H1 (cell line): Measurements from ENCODE around the gene SERTAD2. TPM values are rescaled to one million over a fixed set of nuclear protein-coding genes. Genes with fewer than 3 reads are reported as not detected.

Source experiments
- CTCF ChIA-PET: fragments of 300-600 bp; sonication (Branson Sonifier 250); formaldehyde crosslinking; loops from one replicate; lab custom pipeline; 2021; ENCODE audit not compliant: partially characterized antibody; lab: Charles Lee
- POLR2A ChIA-PET: fragments of 300-600 bp; sonication (Branson Sonifier 250); formaldehyde crosslinking; loops from one replicate; lab custom pipeline; 2021; ENCODE audit warnings: inconsistent platforms; ENCODE audit not compliant: partially characterized antibody; lab: Charles Lee
- DNase-seq, 2 experiments: peaks; one replicate each; pipeline versions ENCODE4 v3.0.0 to v3.0.0-alpha.2; 2010 to 2022; ENCODE audit warnings: low spot score in 2 of 2, low read depth in 1 of 2, mixed read lengths in 1 of 2
- FAIRE-seq: peaks from 2 replicates; lab custom pipeline; 2011; peaks lifted over from hg19 to GRCh38; lab: Jason Lieb, UNC
- H2AFZ ChIP-seq: 2 replicates; pipeline ENCODE4 v1.8.1; 2012; ENCODE audit warnings: low read length, inconsistent platforms
- H2AK5ac ChIP-seq: 2 replicates; pipeline ENCODE4 v1.6.1; 2013; ENCODE audit warnings: low read depth, low read length
- H2BK120ac ChIP-seq: replicated peaks from 2 replicates; pipeline ENCODE3; 2013; ENCODE audit warnings: low read depth, low read length, inconsistent platforms
- H2BK12ac ChIP-seq: 2 replicates; pipeline ENCODE4 v1.6.1; 2013; ENCODE audit warnings: low read depth, low read length
- H2BK15ac ChIP-seq: 2 replicates; pipeline ENCODE4 v1.6.1; 2013; ENCODE audit warnings: low read length
- H2BK20ac ChIP-seq: 2 replicates; pipeline ENCODE4 v1.6.1; 2013; ENCODE audit warnings: low read length
- H2BK5ac ChIP-seq: 2 replicates; pipeline ENCODE4 v1.6.1; 2013; ENCODE audit warnings: low read depth, low read length
- H3K14ac ChIP-seq: 2 replicates; pipeline ENCODE4 v1.6.1; 2013; ENCODE audit warnings: inconsistent platforms; ENCODE audit not compliant: insufficient read length
- H3K18ac ChIP-seq: 2 replicates; pipeline ENCODE4 v1.6.1; 2013; ENCODE audit warnings: low read length; ENCODE audit errors: extremely low read depth
- H3K23ac ChIP-seq: 2 replicates; pipeline ENCODE4 v1.6.1; 2013; ENCODE audit warnings: inconsistent platforms; ENCODE audit not compliant: insufficient read length
- H3K23me2 ChIP-seq: 2 replicates; pipeline ENCODE4 v1.6.1; 2013; ENCODE audit warnings: low read depth, low read length
- H3K27ac ChIP-seq: 2 replicates; pipeline ENCODE4 v1.6.1; 2011; ENCODE audit warnings: low read depth, low read length, inconsistent platforms
- H3K27me3 ChIP-seq, 4 experiments: replicated peaks in 1 of 4; 1 replicate in 1 of 4; 2 replicates in 3 of 4; pipeline versions ENCODE4 v1.6.1 to v1.8.1; 2011 to 2013; ENCODE audit warnings: low read length in 3 of 4, mild to moderate bottlenecking in 3 of 4, inconsistent platforms in 2 of 4, mixed read lengths in 2 of 4, moderate library complexity in 1 of 4; ENCODE audit not compliant: control insufficient read depth in 3 of 4, insufficient read depth in 3 of 4; ENCODE audit errors: extremely low read depth in 1 of 4
- H3K36me3 ChIP-seq, 4 experiments: 2 replicates each; pipeline versions ENCODE4 v1.6.1 to v1.8.1; 2011 to 2013; ENCODE audit warnings: mild to moderate bottlenecking in 4 of 4, low read length in 3 of 4, moderate library complexity in 2 of 4, control low read depth in 1 of 4, inconsistent platforms in 1 of 4; ENCODE audit not compliant: insufficient read depth in 4 of 4, control insufficient read depth in 2 of 4
- H3K4ac ChIP-seq: replicated peaks from 2 replicates; pipeline ENCODE3; 2013; ENCODE audit warnings: low read length, low read depth, mixed read lengths, inconsistent platforms; ENCODE audit not compliant: insufficient read length
- H3K4me1 ChIP-seq, 4 experiments: replicated peaks in 1 of 4; 1 replicate in 1 of 4; 2 replicates in 3 of 4; pipeline versions ENCODE4 v1.6.1 to v1.8.1; 2011 to 2013; ENCODE audit warnings: low read length in 3 of 4, inconsistent platforms in 2 of 4, mixed read lengths in 1 of 4; ENCODE audit not compliant: insufficient read depth in 4 of 4, control insufficient read depth in 3 of 4
- H3K4me2 ChIP-seq, 2 experiments: 2 replicates each; pipeline versions ENCODE4 v1.6.1 to v1.8.1; 2011 to 2013; ENCODE audit warnings: low read depth in 2 of 2, low read length in 2 of 2, control low read depth in 1 of 2, inconsistent platforms in 1 of 2, mild to moderate bottlenecking in 1 of 2; ENCODE audit not compliant: insufficient read depth in 1 of 2
- H3K4me3 ChIP-seq, 4 experiments: fragments of 200-600, 300-600 bp in 1 of 4; sonication (generic), shearing (Covaris generic), sonication (Bioruptor Twin) in 1 of 4; 2 replicates each; pipeline versions ENCODE4 v1.5.1 to v1.8.1; 2011 to 2016; ENCODE audit warnings: low read length in 4 of 4, low read depth in 3 of 4, control low read depth in 2 of 4, inconsistent platforms in 2 of 4, mild to moderate bottlenecking in 2 of 4, mixed read lengths in 1 of 4, moderate library complexity in 1 of 4; ENCODE audit not compliant: insufficient read depth in 2 of 4; ENCODE audit errors: extremely low read depth in 1 of 4
- H3K56ac ChIP-seq: replicated peaks from 2 replicates; pipeline ENCODE3; 2013; ENCODE audit warnings: low read depth, mild to moderate bottlenecking, mixed read lengths, low read length, inconsistent platforms; ENCODE audit not compliant: insufficient read length
- H3K79me1 ChIP-seq: 2 replicates; pipeline ENCODE4 v1.6.1; 2013; ENCODE audit warnings: low read depth, low read length, control low read depth
- H3K79me2 ChIP-seq, 2 experiments: 2 replicates each; pipeline versions ENCODE4 v1.6.1 to v1.8.1; 2012 to 2013; ENCODE audit warnings: low read length in 2 of 2, mild to moderate bottlenecking in 2 of 2, inconsistent platforms in 1 of 2; ENCODE audit not compliant: insufficient read depth in 2 of 2, control insufficient read depth in 1 of 2
- H3K9ac ChIP-seq, 4 experiments: replicated peaks in 1 of 4; 1 replicate in 1 of 4; 2 replicates in 3 of 4; pipeline versions ENCODE4 v1.6.1 to v1.8.1; 2011 to 2013; ENCODE audit warnings: low read depth in 3 of 4, low read length in 3 of 4, control low read depth in 2 of 4, mild to moderate bottlenecking in 2 of 4, moderate library complexity in 2 of 4, inconsistent platforms in 1 of 4; ENCODE audit errors: extremely low read depth in 1 of 4
- H3K9me3 ChIP-seq, 2 experiments: 2 replicates each; pipeline versions ENCODE4 v1.6.1 to v1.8.1; 2012 to 2013; ENCODE audit warnings: mild to moderate bottlenecking in 2 of 2, moderate library complexity in 2 of 2, control low read depth in 1 of 2, inconsistent platforms in 1 of 2, low read depth in 1 of 2, low read length in 1 of 2, mixed read lengths in 1 of 2; ENCODE audit not compliant: insufficient read depth in 2 of 2
- H4K20me1 ChIP-seq, 2 experiments: replicated peaks in 1 of 2; 2 replicates each; pipeline versions ENCODE3 to v1.8.1; 2011 to 2013; ENCODE audit warnings: inconsistent platforms in 2 of 2, low read length in 2 of 2, mild to moderate bottlenecking in 1 of 2; ENCODE audit not compliant: insufficient read depth in 2 of 2, control insufficient read depth in 1 of 2
- H4K5ac ChIP-seq: 2 replicates; pipeline ENCODE4 v1.6.1; 2013; ENCODE audit warnings: low read length, low read depth, mixed read lengths, inconsistent platforms; ENCODE audit not compliant: insufficient read length
- H4K8ac ChIP-seq: 2 replicates; pipeline ENCODE4 v1.8.0; 2013; ENCODE audit warnings: mild to moderate bottlenecking, moderate library complexity, low read length, inconsistent platforms; ENCODE audit not compliant: insufficient read depth; ENCODE audit errors: extremely low read depth
- H4K91ac ChIP-seq: replicated peaks from 2 replicates; pipeline ENCODE3; 2013; ENCODE audit warnings: low read length, mixed read lengths, inconsistent platforms; ENCODE audit not compliant: insufficient read length
- BACH1 ChIP-seq: IDR thresholded peaks from 2 replicates; pipeline ENCODE4 v1.6.1; 2012; ENCODE audit warnings: low read length, improper control_type of control experiment
- CBX8 ChIP-seq: fragments of 300-800, 300-1000 bp; sonication (generic); IDR thresholded peaks from 2 replicates; pipeline ENCODE4 v1.7.1; 2016; ENCODE audit warnings: low read depth, low read length, borderline replicate concordance
- HDAC2 ChIP-seq, 2 experiments: fragments of 300-600 bp in 1 of 2; sonication (generic) in 1 of 2; IDR thresholded peaks; 2 replicates each; pipeline ENCODE4 v1.6.1; 2011 to 2012; ENCODE audit warnings: low read depth in 2 of 2, low read length in 2 of 2, mild to moderate bottlenecking in 2 of 2, moderate library complexity in 2 of 2, borderline replicate concordance in 1 of 2, inconsistent platforms in 1 of 2
- KDM4A ChIP-seq: IDR thresholded peaks from one replicate; pipeline ENCODE4 v1.7.1; 2012; ENCODE audit warnings: low read depth, mild to moderate bottlenecking, moderate library complexity, low read length, inconsistent platforms; ENCODE audit not compliant: severe bottlenecking
- NRF1 ChIP-seq: IDR thresholded peaks from 2 replicates; pipeline ENCODE4 v1.6.1; 2011; ENCODE audit warnings: mild to moderate bottlenecking, low read depth, low read length, improper control_type of control experiment
- PHF8 ChIP-seq: fragments of 200-600 bp; sonication (generic); conservative IDR thresholded peaks from 2 replicates; pipeline ENCODE4 v1.7.1; 2012; ENCODE audit warnings: low read depth, mild to moderate bottlenecking, inconsistent platforms, low read length, moderate library complexity
- RNF2 ChIP-seq: fragments of 200-900, 300-1000 bp; sonication (generic); IDR thresholded peaks from 2 replicates; pipeline ENCODE4 v1.7.1; 2016; ENCODE audit warnings: borderline replicate concordance, low read depth, mild to moderate bottlenecking, antibody characterized with exemption, low read length; ENCODE audit not compliant: poor library complexity, severe bottlenecking; ENCODE audit errors: missing control alignments
- SIRT6 ChIP-seq: IDR thresholded peaks from one replicate; pipeline ENCODE4 v1.7.1; 2012; ENCODE audit warnings: low read length, inconsistent platforms
- SRF ChIP-seq: IDR thresholded peaks from 2 replicates; pipeline ENCODE4 v1.6.1; 2011; ENCODE audit warnings: mild to moderate bottlenecking, low read depth, low read length, moderate library complexity
- SUZ12 ChIP-seq: fragments of 200-600 bp; sonication (generic); IDR thresholded peaks from 2 replicates; pipeline ENCODE4 v1.6.1; 2012; ENCODE audit warnings: mild to moderate bottlenecking, inconsistent platforms, low read length, moderate library complexity, mixed read lengths
- TAF1 ChIP-seq: IDR thresholded peaks from 2 replicates; pipeline ENCODE4 v1.6.1; 2011; ENCODE audit warnings: mild to moderate bottlenecking, low read depth, low read length
- whole genome bisulfite sequencing, 2 experiments: shearing (Covaris generic) in 1 of 2; methylation state at CpG; one replicate each; pipeline versions ENCODE4 v1.1.6 to v1.1.7; 2013 to 2015; ENCODE audit warnings: low lambda C conversion rate in 2 of 2, mixed read lengths in 2 of 2, inconsistent platforms in 1 of 2, low coverage in 1 of 2, missing lambda C conversion rate in 1 of 2; ENCODE audit not compliant: insufficient replicate concordance in 2 of 2, insufficient coverage in 1 of 2, insufficient read length in 1 of 2; ENCODE audit errors: extremely low coverage in 1 of 2, missing lambda C conversion rate in 1 of 2; 5-methylcytosine and 5-hydroxymethylcytosine counted together
- polyA plus RNA-seq, 7 experiments: library from polyadenylated mRNA; depleted of rRNA in 3 of 7; stranded (reverse) in 5 of 7; unstranded in 2 of 7; fragments of >200 nt in 5 of 7; fragments of 200-250 nt in 2 of 7; gene quantifications; 1 replicate in 5 of 7; 2 replicates in 1 of 7; 4 replicates in 1 of 7; pipeline versions ENCODE4 v1.2.1 to v1.2.3, GENCODE V29; 2011 to 2013; ENCODE audit warnings: missing spikeins in 2 of 7, mixed read lengths in 2 of 7
- total RNA-seq: library from RNA; stranded (reverse); fragmentation: NEBNext Ultra II Directional; extraction: Animal tissue kit (Norgen Biotek cat#: 25700); gene quantifications from 2 replicates; pipeline ENCODE4 v1.2.1, GENCODE V29; 2021
- TF ChIP-seq, protein P1 (sequence below): IDR thresholded peaks from 2 replicates; pipeline ENCODE4 v1.6.1; 2012; ENCODE audit warnings: low read length, inconsistent platforms

The SERTAD2 gene
- total and polyA plus RNA-seq, 2 of the 8 experiments (the other 6 are each of a cell fraction or from before 2014, with no cell fraction given) = 2.9 to 4.5 TPM

DNA sequence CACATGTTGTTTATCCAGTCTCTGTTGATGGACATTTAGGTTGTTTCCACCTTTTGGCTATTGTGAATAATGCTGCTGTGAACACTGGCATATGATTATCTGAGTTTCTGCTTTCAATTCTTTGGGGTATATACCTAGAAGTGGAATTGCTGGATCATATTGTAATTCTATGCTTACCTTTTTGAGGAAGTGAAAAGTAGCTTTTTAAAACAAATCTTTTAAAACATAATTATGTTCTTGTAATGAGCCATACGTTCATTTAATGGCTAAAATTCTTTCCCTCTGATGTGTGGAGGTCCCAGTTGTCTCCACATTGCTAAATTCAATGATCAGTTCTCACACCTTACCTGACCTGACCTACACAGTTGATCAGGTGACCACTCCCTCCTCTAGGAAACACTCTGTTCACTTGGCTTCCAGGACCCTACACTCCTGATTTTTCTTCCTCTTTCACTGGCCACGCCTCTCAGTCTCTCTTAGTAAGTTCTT lies 27.8 kb upstream of the SERTAD2 start:
- 90% methylated on average over 2 of the region's 2 CpGs; no CpG with 5 or more reads in 1 of the 2 experiments for WGBS, 2 experiments
- Histone ChIP-seq H3K56ac (no peak overlapping the region), H2AK5ac (no peak overlapping the region), H3K27ac (no peak overlapping the region), H3K14ac (no peak overlapping the region), H3K23ac (no peak overlapping the region), H2BK5ac (no peak overlapping the region), H4K20me1 (no peaks in the 10 kb centered on the region), H3K36me3 (no peaks in the 10 kb centered on the region), H3K23me2 (no peaks in the 10 kb centered on the region), H4K91ac (no peak overlapping the region), H3K9ac (no peak overlapping the region), H4K5ac (no peak overlapping the region), H3K79me2 (no peaks in the 10 kb centered on the region), H3K4ac (no peak overlapping the region), H2BK20ac (no peak overlapping the region), H2AFZ (no peak overlapping the region), H2BK120ac (no peak overlapping the region), H2BK12ac (no peak overlapping the region), H3K4me1 (peaks cover 2 to 3% (median 3%) of the 10 kb centered on the region in 4 experiments; a peak in 2 of 7 replicates), H3K18ac (no peak overlapping the region), H3K4me3 (no peak overlapping the region), H3K4me2 (no peak overlapping the region), H3K9me3 (no peaks in the 10 kb centered on the region), H2BK15ac (no peak overlapping the region), H4K8ac (no peak overlapping the region), H3K27me3 (no peaks in the 10 kb centered on the region), H3K79me1 (no peaks in the 10 kb centered on the region)
- no peak for DNase-seq
- TF ChIP-seq BACH1 = no peak
- no peak for TF ChIP-seq SIRT6
- TF ChIP-seq NRF1 = no peak
- TF ChIP-seq HDAC2 (IDR thresholded peaks at IDR 0.05; ENCODE audit: borderline replicate concordance in 1 of 2, low read depth in 2 of 2, low read length in 2 of 2) = no peak
- TF ChIP-seq TAF1 = no peak
- no peak for TF ChIP-seq PHF8
- TF ChIP-seq SRF = no peak
- TF ChIP-seq CBX8 = no peak
- no peak for TF ChIP-seq SUZ12
- TF ChIP-seq, protein P1, sequence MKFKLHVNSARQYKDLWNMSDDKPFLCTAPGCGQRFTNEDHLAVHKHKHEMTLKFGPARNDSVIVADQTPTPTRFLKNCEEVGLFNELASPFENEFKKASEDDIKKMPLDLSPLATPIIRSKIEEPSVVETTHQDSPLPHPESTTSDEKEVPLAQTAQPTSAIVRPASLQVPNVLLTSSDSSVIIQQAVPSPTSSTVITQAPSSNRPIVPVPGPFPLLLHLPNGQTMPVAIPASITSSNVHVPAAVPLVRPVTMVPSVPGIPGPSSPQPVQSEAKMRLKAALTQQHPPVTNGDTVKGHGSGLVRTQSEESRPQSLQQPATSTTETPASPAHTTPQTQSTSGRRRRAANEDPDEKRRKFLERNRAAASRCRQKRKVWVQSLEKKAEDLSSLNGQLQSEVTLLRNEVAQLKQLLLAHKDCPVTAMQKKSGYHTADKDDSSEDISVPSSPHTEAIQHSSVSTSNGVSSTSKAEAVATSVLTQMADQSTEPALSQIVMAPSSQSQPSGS = no peak
- TF ChIP-seq RNF2 = no peak
- TF ChIP-seq KDM4A = no peak
- ChIA-PET POLR2A (no interaction called here), CTCF (no interaction called here)
- FAIRE-seq = no peak
